ENCODE results near the gene ERBB3.

Gene ERBB3

GRCh38 chr12:56078427-56078826, 1.5 kb upstream of the ERBB3 start:
- Histone ChIP-seq H3K27ac (ENCODE audit: low read depth, low read length) (no peak overlapping the region), H3K36me3 (ENCODE audit: control insufficient read depth in 5 of 5, insufficient read depth in 5 of 5, low read length in 5 of 5) (no peaks in the 10 kb centered on the region), H3K9ac (ENCODE audit: low read length in 5 of 5) (peak overlapping the region in 1 of 5 donors; percentile 76), H3K9me3 (ENCODE audit: control insufficient read depth in 5 of 5, low read length in 5 of 5) (no peaks in the 10 kb centered on the region), H3K4me1 (ENCODE audit: control insufficient read depth in 5 of 5, insufficient read depth in 5 of 5, low read length in 5 of 5) (peaks cover 0 to 21% (median 16%) of the 10 kb centered on the region in 5 donors), H3K4me3 (ENCODE audit: low read depth in 1 of 5, low read length in 5 of 5) (no peak overlapping the region), H3K27me3 (ENCODE audit: control insufficient read depth in 5 of 5, insufficient read depth in 4 of 5, low read length in 5 of 5) (peaks cover 0 to 13% (median 11%) of the 10 kb centered on the region in 5 donors)

GRCh38 chr12:56078931-56079722, 838 bp upstream of the ERBB3 start:
- Histone ChIP-seq H3K9me3 (ENCODE audit: control insufficient read depth in 5 of 5, low read length in 5 of 5) (no peaks in the 10 kb centered on the region), H3K36me3 (ENCODE audit: control insufficient read depth in 5 of 5, insufficient read depth in 5 of 5, low read length in 5 of 5) (no peaks in the 10 kb centered on the region), H3K27me3 (ENCODE audit: control insufficient read depth in 5 of 5, insufficient read depth in 4 of 5, low read length in 5 of 5) (peaks cover 0 to 13% (median 11%) of the 10 kb centered on the region in 5 donors), H3K27ac (ENCODE audit: low read depth, low read length) (peak overlapping the region; percentile 10), H3K4me1 (ENCODE audit: control insufficient read depth in 5 of 5, insufficient read depth in 5 of 5, low read length in 5 of 5) (peaks cover 0 to 21% (median 16%) of the 10 kb centered on the region in 5 donors), H3K9ac (ENCODE audit: low read length in 5 of 5) (peak overlapping the region in 4 of 5 donors; percentile 55 to 76 (median 72)), H3K4me3 (ENCODE audit: low read depth in 1 of 5, low read length in 5 of 5) (peak overlapping the region; percentile 68 to 77 (median 74))

- peaks cover 0 to 13% (median 11%) of the 10 kb centered on the region in 5 donors for H3K27me3 ChIP-seq (ENCODE audit: control insufficient read depth in 5 of 5, insufficient read depth in 4 of 5, low read length in 5 of 5)
- no peaks in the 10 kb centered on the region for H3K36me3 ChIP-seq (ENCODE audit: control insufficient read depth in 5 of 5, insufficient read depth in 5 of 5, low read length in 5 of 5)
- no peaks in the 10 kb centered on the region for H3K9me3 ChIP-seq (ENCODE audit: control insufficient read depth in 5 of 5, low read length in 5 of 5)
- peaks cover 0 to 21% (median 16%) of the 10 kb centered on the region in 5 donors for H3K4me1 ChIP-seq (ENCODE audit: control insufficient read depth in 5 of 5, insufficient read depth in 5 of 5, low read length in 5 of 5)
- H3K27ac ChIP-seq (ENCODE audit: low read depth, low read length), result no peak overlapping the region
- H3K4me3 ChIP-seq (ENCODE audit: low read depth in 1 of 5, low read length in 5 of 5), result peak overlapping the region in 3 of 5 donors; percentile 68 to 74 (median 73)
- no peak overlapping the region for H3K9ac ChIP-seq (ENCODE audit: low read length in 5 of 5)
Measured at GRCh38 chr12:56080556-56081138, 682 bp downstream of the ERBB3 start.

GRCh38 chr12:56081393-56082347, 1.7 kb downstream of the ERBB3 start:
- Histone ChIP-seq H3K4me1 (ENCODE audit: control insufficient read depth in 5 of 5, insufficient read depth in 5 of 5, low read length in 5 of 5) (peaks cover 0 to 21% (median 16%) of the 10 kb centered on the region in 5 donors), H3K4me3 (ENCODE audit: low read depth in 1 of 5, low read length in 5 of 5) (no peak overlapping the region), H3K27ac (ENCODE audit: low read depth, low read length) (no peak overlapping the region), H3K36me3 (ENCODE audit: control insufficient read depth in 5 of 5, insufficient read depth in 5 of 5, low read length in 5 of 5) (no peaks in the 10 kb centered on the region), H3K9ac (ENCODE audit: low read length in 5 of 5) (no peak overlapping the region), H3K27me3 (ENCODE audit: control insufficient read depth in 5 of 5, insufficient read depth in 4 of 5, low read length in 5 of 5) (peaks cover 0 to 13% (median 11%) of the 10 kb centered on the region in 5 donors), H3K9me3 (ENCODE audit: control insufficient read depth in 5 of 5, low read length in 5 of 5) (no peaks in the 10 kb centered on the region)

- H3K36me3 ChIP-seq (ENCODE audit: control insufficient read depth in 5 of 5, insufficient read depth in 5 of 5, low read length in 5 of 5), result no peaks in the 10 kb centered on the region
- H3K27ac ChIP-seq (ENCODE audit: low read depth, low read length), result no peak overlapping the region
- peaks cover 0 to 24% (median 16%) of the 10 kb centered on the region in 5 donors for H3K4me1 ChIP-seq (ENCODE audit: control insufficient read depth in 5 of 5, insufficient read depth in 5 of 5, low read length in 5 of 5)
- H3K4me3 ChIP-seq (ENCODE audit: low read depth in 1 of 5, low read length in 5 of 5), result no peak overlapping the region
- peaks cover 0 to 13% (median 11%) of the 10 kb centered on the region in 5 donors for H3K27me3 ChIP-seq (ENCODE audit: control insufficient read depth in 5 of 5, insufficient read depth in 4 of 5, low read length in 5 of 5)
- H3K9ac ChIP-seq (ENCODE audit: low read length in 5 of 5), result no peak overlapping the region
- H3K9me3 ChIP-seq (ENCODE audit: control insufficient read depth in 5 of 5, low read length in 5 of 5), result no peaks in the 10 kb centered on the region
Measured at GRCh38 chr12:56082382-56082781, 2.4 kb downstream of the ERBB3 start.

- peaks cover 0 to 13% (median 11%) of the 10 kb centered on the region in 5 donors for H3K27me3 ChIP-seq (ENCODE audit: control insufficient read depth in 5 of 5, insufficient read depth in 4 of 5, low read length in 5 of 5)
- H3K4me1 ChIP-seq (ENCODE audit: control insufficient read depth in 5 of 5, insufficient read depth in 5 of 5, low read length in 5 of 5), result peaks cover 0 to 24% (median 16%) of the 10 kb centered on the region in 5 donors
- no peaks in the 10 kb centered on the region for H3K36me3 ChIP-seq (ENCODE audit: control insufficient read depth in 5 of 5, insufficient read depth in 5 of 5, low read length in 5 of 5)
- H3K27ac ChIP-seq (ENCODE audit: low read depth, low read length), result no peak overlapping the region
- H3K9ac ChIP-seq (ENCODE audit: low read length in 5 of 5), result no peak overlapping the region
- no peak overlapping the region for H3K4me3 ChIP-seq (ENCODE audit: low read depth in 1 of 5, low read length in 5 of 5)
- no peaks in the 10 kb centered on the region for H3K9me3 ChIP-seq (ENCODE audit: control insufficient read depth in 5 of 5, low read length in 5 of 5)
Measured at GRCh38 chr12:56082967-56083366, 3.0 kb downstream of the ERBB3 start.

GRCh38 chr12:56084958-56085543, 5.1 kb downstream of the ERBB3 start:
- no peak overlapping the region for H3K4me3 ChIP-seq (ENCODE audit: low read depth in 1 of 5, low read length in 5 of 5)
- H3K9me3 ChIP-seq (ENCODE audit: control insufficient read depth in 5 of 5, low read length in 5 of 5), result no peaks in the 10 kb centered on the region
- H3K27ac ChIP-seq (ENCODE audit: low read depth, low read length), result no peak overlapping the region
- H3K9ac ChIP-seq (ENCODE audit: low read length in 5 of 5), result no peak overlapping the region
- H3K4me1 ChIP-seq (ENCODE audit: control insufficient read depth in 5 of 5, insufficient read depth in 5 of 5, low read length in 5 of 5), result peaks cover 0 to 9% (median 5%) of the 10 kb centered on the region in 5 donors
- no peaks in the 10 kb centered on the region for H3K36me3 ChIP-seq (ENCODE audit: control insufficient read depth in 5 of 5, insufficient read depth in 5 of 5, low read length in 5 of 5)
- H3K27me3 ChIP-seq (ENCODE audit: control insufficient read depth in 5 of 5, insufficient read depth in 4 of 5, low read length in 5 of 5), result peaks cover 0 to 13% (median 10%) of the 10 kb centered on the region in 5 donors

GRCh38 chr12:56086096-56086495, 6.1 kb downstream of the ERBB3 start:
- Histone ChIP-seq H3K36me3 (ENCODE audit: control insufficient read depth in 5 of 5, insufficient read depth in 5 of 5, low read length in 5 of 5) (no peaks in the 10 kb centered on the region), H3K4me3 (ENCODE audit: low read depth in 1 of 5, low read length in 5 of 5) (no peak overlapping the region), H3K9me3 (ENCODE audit: control insufficient read depth in 5 of 5, low read length in 5 of 5) (no peaks in the 10 kb centered on the region), H3K9ac (ENCODE audit: low read length in 5 of 5) (no peak overlapping the region), H3K27me3 (ENCODE audit: control insufficient read depth in 5 of 5, insufficient read depth in 4 of 5, low read length in 5 of 5) (peaks cover 0 to 4% (median 0%) of the 10 kb centered on the region in 5 donors), H3K4me1 (ENCODE audit: control insufficient read depth in 5 of 5, insufficient read depth in 5 of 5, low read length in 5 of 5) (peaks cover 0 to 3% (median 0%) of the 10 kb centered on the region in 5 donors), H3K27ac (ENCODE audit: low read depth, low read length) (no peak overlapping the region)

- Histone ChIP-seq H3K27me3 (ENCODE audit: control insufficient read depth in 5 of 5, insufficient read depth in 4 of 5, low read length in 5 of 5) (no peaks in the 10 kb centered on the region), H3K9ac (ENCODE audit: low read length in 5 of 5) (no peak overlapping the region), H3K9me3 (ENCODE audit: control insufficient read depth in 5 of 5, low read length in 5 of 5) (no peaks in the 10 kb centered on the region), H3K4me3 (ENCODE audit: low read depth in 1 of 5, low read length in 5 of 5) (no peak overlapping the region), H3K4me1 (ENCODE audit: control insufficient read depth in 5 of 5, insufficient read depth in 5 of 5, low read length in 5 of 5) (peaks cover 0 to 3% (median 0%) of the 10 kb centered on the region in 5 donors), H3K36me3 (ENCODE audit: control insufficient read depth in 5 of 5, insufficient read depth in 5 of 5, low read length in 5 of 5) (no peaks in the 10 kb centered on the region), H3K27ac (ENCODE audit: low read depth, low read length) (no peak overlapping the region)
Measured at GRCh38 chr12:56086608-56087007, 6.6 kb downstream of the ERBB3 start.
